Keratinocyte (primary cell): ENCODE measurements around the gene EGR4.

ENCODE experiments used
- EZH2 ChIP-seq: IDR thresholded peaks from one replicate; pipeline ENCODE4 v1.6.1; 2012; ENCODE audit warnings: inconsistent platforms, mild to moderate bottlenecking, low read length, moderate library complexity
- TF ChIP-seq, protein P1 (sequence below), 3 experiments: IDR thresholded peaks in 1 of 3; conservative IDR thresholded peaks in 1 of 3; optimal IDR thresholded peaks in 1 of 3; 2 replicates in 2 of 3; 3 replicates in 1 of 3; pipeline versions ENCODE3 to v1.5.1; 2011; ENCODE audit warnings: low read length in 3 of 3, mild to moderate bottlenecking in 3 of 3, moderate library complexity in 2 of 3, control low read depth in 1 of 3, inconsistent platforms in 1 of 3; ENCODE audit not compliant: insufficient read depth in 2 of 3; ENCODE audit errors: extremely low read depth in 1 of 3

DNA sequence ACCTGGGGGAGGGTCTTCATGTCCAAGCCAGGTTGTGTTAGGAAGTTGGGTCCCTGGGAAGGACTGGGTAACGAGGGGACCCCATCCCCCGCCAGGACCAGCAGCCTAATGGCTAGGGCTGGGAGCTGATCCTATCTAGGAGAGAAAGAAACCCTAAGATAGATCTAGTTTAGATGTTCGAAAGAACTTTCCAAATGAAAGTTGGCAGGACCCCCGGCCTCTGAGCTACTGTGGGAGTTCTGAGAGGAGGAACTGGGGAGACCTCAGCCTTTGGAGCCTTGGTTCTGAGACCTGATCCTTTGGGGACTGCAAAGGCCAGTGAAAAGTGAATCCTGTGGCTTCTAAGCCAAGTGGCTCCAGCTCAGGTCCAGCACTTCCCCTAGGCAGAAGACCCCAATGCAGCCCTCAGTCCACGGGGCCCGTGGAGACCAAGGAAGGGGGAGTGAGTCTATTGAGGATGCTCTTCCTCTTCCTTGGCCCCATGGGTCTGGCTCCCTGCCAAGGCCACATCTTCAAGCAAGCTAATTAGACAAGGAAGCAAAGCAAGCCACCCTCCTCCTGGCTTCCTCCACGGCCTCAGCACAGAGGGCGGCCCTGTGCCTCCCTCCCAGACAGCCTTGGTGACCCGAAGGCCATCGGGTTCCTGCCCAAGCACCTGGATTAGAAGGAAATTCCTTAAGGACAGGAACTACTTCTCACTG, 35.8 kb downstream of the EGR4 start:
- TF ChIP-seq, protein P1, sequence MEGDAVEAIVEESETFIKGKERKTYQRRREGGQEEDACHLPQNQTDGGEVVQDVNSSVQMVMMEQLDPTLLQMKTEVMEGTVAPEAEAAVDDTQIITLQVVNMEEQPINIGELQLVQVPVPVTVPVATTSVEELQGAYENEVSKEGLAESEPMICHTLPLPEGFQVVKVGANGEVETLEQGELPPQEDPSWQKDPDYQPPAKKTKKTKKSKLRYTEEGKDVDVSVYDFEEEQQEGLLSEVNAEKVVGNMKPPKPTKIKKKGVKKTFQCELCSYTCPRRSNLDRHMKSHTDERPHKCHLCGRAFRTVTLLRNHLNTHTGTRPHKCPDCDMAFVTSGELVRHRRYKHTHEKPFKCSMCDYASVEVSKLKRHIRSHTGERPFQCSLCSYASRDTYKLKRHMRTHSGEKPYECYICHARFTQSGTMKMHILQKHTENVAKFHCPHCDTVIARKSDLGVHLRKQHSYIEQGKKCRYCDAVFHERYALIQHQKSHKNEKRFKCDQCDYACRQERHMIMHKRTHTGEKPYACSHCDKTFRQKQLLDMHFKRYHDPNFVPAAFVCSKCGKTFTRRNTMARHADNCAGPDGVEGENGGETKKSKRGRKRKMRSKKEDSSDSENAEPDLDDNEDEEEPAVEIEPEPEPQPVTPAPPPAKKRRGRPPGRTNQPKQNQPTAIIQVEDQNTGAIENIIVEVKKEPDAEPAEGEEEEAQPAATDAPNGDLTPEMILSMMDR (optimal IDR thresholded peaks at IDR 0.05 in 1 of 3, IDR thresholded peaks at IDR 0.05 in 1 of 3, conservative IDR thresholded peaks at IDR 0.05 in 1 of 3; ENCODE audit: extremely low read depth in 1 of 3, insufficient read depth in 2 of 3, low read length in 3 of 3), result no peak
- TF ChIP-seq EZH2, result no peak
